ENCODE results near the gene STX11. TPM values are rescaled to one million over a fixed set of nuclear protein-coding genes. Genes with fewer than 3 reads are reported as not detected.

STX11 gene
- polyA plus RNA-seq, 4 donors = 1.0 to 4.4 (median 3.2) TPM; not detected in 1

DNA sequence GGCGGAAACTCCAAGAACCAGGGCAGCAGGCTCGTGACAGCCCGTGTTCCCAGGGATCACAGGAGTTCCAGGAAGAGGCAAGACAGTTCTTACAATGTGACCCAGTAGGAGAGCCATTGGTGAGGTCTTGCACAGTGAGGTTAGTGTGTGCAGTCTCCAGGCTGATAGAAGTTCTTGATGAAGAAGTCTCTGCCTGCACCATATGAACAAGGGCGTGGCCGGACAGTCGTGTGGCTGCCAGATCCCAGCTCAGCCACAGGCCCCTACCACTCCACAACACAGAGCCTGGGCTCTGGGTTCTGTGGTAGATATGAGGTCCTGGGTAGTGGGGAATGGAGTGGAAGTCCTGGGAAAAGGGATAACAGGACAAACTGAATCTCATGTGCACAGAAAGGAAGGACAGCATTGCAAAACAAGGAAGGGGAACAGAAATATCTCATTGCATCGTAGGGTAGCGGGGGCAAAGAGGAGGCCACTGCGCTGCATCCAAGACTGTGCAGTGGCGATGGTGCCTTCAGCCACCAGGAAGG lies 65.2 kb downstream of the STX11 start:
- 22 to 23% (median 23%) methylated on average over 9 to 10 of the region's 10 CpGs for WGBS, 3 donors
- H3K36me3 ChIP-seq (ENCODE audit: control insufficient read depth in 3 of 3, insufficient read depth in 2 of 3, low read depth in 1 of 3, low read length in 3 of 3) = no peaks in the 10 kb centered on the region
- DNase-seq = peak in 1 of 2 donors; percentile 38
- peak overlapping the region; percentile 66 to 85 (median 71) for H3K4me3 ChIP-seq (ENCODE audit: low read depth in 1 of 3, low read length in 3 of 3)
- peaks cover 0 to 8% of the 10 kb centered on the region in 2 donors for H3K9me3 ChIP-seq (ENCODE audit: control insufficient read depth in 2 of 2, insufficient read depth in 1 of 2, low read depth in 1 of 2, low read length in 1 of 2)
- no peaks in the 10 kb centered on the region for H3K27me3 ChIP-seq (ENCODE audit: control insufficient read depth in 3 of 3, insufficient read depth in 3 of 3, low read length in 3 of 3)
- FAIRE-seq = no peak
- H3K27ac ChIP-seq (ENCODE audit: low read depth in 1 of 3, low read length in 2 of 3) = peak overlapping the region; percentile 94 to 100 (median 96)
- peaks cover 0 to 7% (median 4%) of the 10 kb centered on the region in 3 donors for H3K4me1 ChIP-seq (ENCODE audit: control insufficient read depth in 3 of 3, insufficient read depth in 2 of 3, low read depth in 1 of 3, low read length in 2 of 3)

- Histone ChIP-seq H3K36me3 (ENCODE audit: control insufficient read depth in 3 of 3, insufficient read depth in 2 of 3, low read depth in 1 of 3, low read length in 3 of 3) (no peaks in the 10 kb centered on the region), H3K27ac (ENCODE audit: low read depth in 1 of 3, low read length in 2 of 3) (peak overlapping the region; percentile 94 to 100 (median 96)), H3K9me3 (ENCODE audit: control insufficient read depth in 2 of 2, insufficient read depth in 1 of 2, low read depth in 1 of 2, low read length in 1 of 2) (peaks cover 0 to 8% of the 10 kb centered on the region in 2 donors), H3K4me1 (ENCODE audit: control insufficient read depth in 3 of 3, insufficient read depth in 2 of 3, low read depth in 1 of 3, low read length in 2 of 3) (peaks cover 0 to 7% (median 4%) of the 10 kb centered on the region in 3 donors), H3K27me3 (ENCODE audit: control insufficient read depth in 3 of 3, insufficient read depth in 3 of 3, low read length in 3 of 3) (no peaks in the 10 kb centered on the region), H3K4me3 (ENCODE audit: low read depth in 1 of 3, low read length in 3 of 3) (peak overlapping the region; percentile 66 to 85 (median 71))
- 0% methylated on average over 51 to 61 of the region's 61 CpGs for WGBS, 3 donors
- FAIRE-seq = no peak
- DNase-seq = peak; percentile 94 to 99
These were observed 65.8 kb downstream of the STX11 start for GRCh38 chr6:144215932-144216667.

DNA sequence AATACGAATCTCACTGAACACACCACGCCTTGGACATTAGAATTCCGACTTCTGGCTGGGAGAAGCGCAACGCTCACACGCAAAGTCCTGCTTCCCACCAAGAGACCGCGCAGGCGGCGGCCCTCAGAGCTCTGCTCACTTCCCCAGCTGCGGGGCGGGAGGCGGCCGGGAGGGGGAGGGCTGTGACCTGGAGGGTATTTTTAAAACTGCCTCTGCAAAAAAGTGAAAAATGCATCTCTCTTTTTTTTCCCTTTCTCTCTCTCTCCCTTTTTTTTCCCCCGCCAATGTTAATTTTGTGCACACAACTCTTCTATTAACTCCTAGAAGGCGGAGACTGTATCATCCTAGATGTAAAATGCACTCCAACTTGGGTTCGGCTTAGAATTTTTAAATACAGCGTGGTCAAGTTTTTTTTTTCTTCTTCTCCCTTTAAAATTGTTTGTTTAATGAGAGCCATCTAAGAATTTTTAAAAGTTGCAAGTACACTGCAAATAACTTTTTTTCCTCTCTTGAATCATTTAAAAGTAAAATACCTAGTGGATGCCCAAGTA lies 66.4 kb downstream of the STX11 start:
- Histone ChIP-seq H3K27ac (ENCODE audit: low read depth in 1 of 3, low read length in 2 of 3) (peak overlapping the region; percentile 94 to 100 (median 96)), H3K27me3 (ENCODE audit: control insufficient read depth in 3 of 3, insufficient read depth in 3 of 3, low read length in 3 of 3) (no peaks in the 10 kb centered on the region), H3K36me3 (ENCODE audit: control insufficient read depth in 3 of 3, insufficient read depth in 2 of 3, low read depth in 1 of 3, low read length in 3 of 3) (no peaks in the 10 kb centered on the region), H3K4me3 (ENCODE audit: low read depth in 1 of 3, low read length in 3 of 3) (peak overlapping the region in 2 of 3 donors; percentile 71 to 85), H3K4me1 (ENCODE audit: control insufficient read depth in 3 of 3, insufficient read depth in 2 of 3, low read depth in 1 of 3, low read length in 2 of 3) (peaks cover 0 to 7% (median 4%) of the 10 kb centered on the region in 3 donors), H3K9me3 (ENCODE audit: control insufficient read depth in 2 of 2, insufficient read depth in 1 of 2, low read depth in 1 of 2, low read length in 1 of 2) (peaks cover 0 to 8% of the 10 kb centered on the region in 2 donors)
- FAIRE-seq = no peak
- no peak for DNase-seq
- WGBS, 3 donors = 5 to 6% (median 6%) methylated on average over 18 of the region's 18 CpGs

DNA sequence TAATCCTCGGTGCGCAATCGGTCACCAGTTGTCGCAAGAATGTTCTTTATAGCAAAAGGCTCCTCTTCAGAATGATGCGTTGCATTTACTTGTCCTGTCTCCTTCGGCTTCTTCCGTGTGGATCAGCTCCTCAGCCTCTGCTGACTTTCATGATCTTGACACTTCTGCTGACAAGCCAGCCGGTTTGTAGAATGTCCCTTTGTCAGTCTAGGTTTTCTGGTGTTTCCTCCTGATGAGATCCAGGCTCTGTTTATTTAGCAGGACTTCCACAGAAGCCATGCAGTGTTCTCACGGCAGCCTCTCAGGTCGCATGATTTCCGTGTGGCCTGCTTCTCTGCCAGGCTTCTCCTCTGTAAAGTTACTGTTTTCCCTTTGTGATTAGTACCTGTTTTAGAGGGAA lies 66.9 kb downstream of the STX11 start:
- Histone ChIP-seq H3K9me3 (ENCODE audit: control insufficient read depth in 2 of 2, insufficient read depth in 1 of 2, low read depth in 1 of 2, low read length in 1 of 2) (peaks cover 0 to 8% of the 10 kb centered on the region in 2 donors), H3K27me3 (ENCODE audit: control insufficient read depth in 3 of 3, insufficient read depth in 3 of 3, low read length in 3 of 3) (no peaks in the 10 kb centered on the region), H3K4me3 (ENCODE audit: low read depth in 1 of 3, low read length in 3 of 3) (no peak overlapping the region), H3K4me1 (ENCODE audit: control insufficient read depth in 3 of 3, insufficient read depth in 2 of 3, low read depth in 1 of 3, low read length in 2 of 3) (peaks cover 0 to 7% (median 4%) of the 10 kb centered on the region in 3 donors), H3K27ac (ENCODE audit: low read depth in 1 of 3, low read length in 2 of 3) (peak overlapping the region in 1 of 3 donors; percentile 74), H3K36me3 (ENCODE audit: control insufficient read depth in 3 of 3, insufficient read depth in 2 of 3, low read depth in 1 of 3, low read length in 3 of 3) (no peaks in the 10 kb centered on the region)
- DNase-seq (peak in 1 of 2 donors; percentile 9), FAIRE-seq (no peak)
- WGBS, 3 donors = 76 to 87% (median 82%) methylated on average over 11 of the region's 11 CpGs

DNA sequence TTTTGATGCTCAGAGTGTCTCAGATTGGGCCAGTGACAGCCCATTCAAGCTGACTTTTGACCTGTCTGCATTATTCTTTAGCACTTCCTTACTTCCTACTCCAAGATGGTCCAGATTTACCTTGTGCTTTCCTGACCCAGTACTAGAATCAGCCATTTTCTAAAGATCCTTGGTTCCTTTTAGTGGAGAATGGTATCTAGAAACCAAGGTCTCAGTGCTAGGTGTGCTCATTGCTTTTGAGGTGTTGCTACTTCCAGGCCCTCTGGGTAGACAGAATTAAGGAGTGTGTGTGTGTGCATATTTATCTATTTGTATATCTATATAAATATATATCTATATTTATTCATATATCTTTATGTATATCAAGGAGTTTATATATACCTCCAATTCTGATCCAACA lies 67.5 kb downstream of the STX11 start:
- peaks cover 0 to 7% (median 4%) of the 10 kb centered on the region in 3 donors for H3K4me1 ChIP-seq (ENCODE audit: control insufficient read depth in 3 of 3, insufficient read depth in 2 of 3, low read depth in 1 of 3, low read length in 2 of 3)
- FAIRE-seq (no peak), DNase-seq (no peak)
- no peak overlapping the region for H3K27ac ChIP-seq (ENCODE audit: low read depth in 1 of 3, low read length in 2 of 3)
- peaks cover 0 to 8% of the 10 kb centered on the region in 2 donors for H3K9me3 ChIP-seq (ENCODE audit: control insufficient read depth in 2 of 2, insufficient read depth in 1 of 2, low read depth in 1 of 2, low read length in 1 of 2)
- H3K4me3 ChIP-seq (ENCODE audit: low read depth in 1 of 3, low read length in 3 of 3) = no peak overlapping the region
- no peaks in the 10 kb centered on the region for H3K27me3 ChIP-seq (ENCODE audit: control insufficient read depth in 3 of 3, insufficient read depth in 3 of 3, low read length in 3 of 3)
- no peaks in the 10 kb centered on the region for H3K36me3 ChIP-seq (ENCODE audit: control insufficient read depth in 3 of 3, insufficient read depth in 2 of 3, low read depth in 1 of 3, low read length in 3 of 3)

DNA sequence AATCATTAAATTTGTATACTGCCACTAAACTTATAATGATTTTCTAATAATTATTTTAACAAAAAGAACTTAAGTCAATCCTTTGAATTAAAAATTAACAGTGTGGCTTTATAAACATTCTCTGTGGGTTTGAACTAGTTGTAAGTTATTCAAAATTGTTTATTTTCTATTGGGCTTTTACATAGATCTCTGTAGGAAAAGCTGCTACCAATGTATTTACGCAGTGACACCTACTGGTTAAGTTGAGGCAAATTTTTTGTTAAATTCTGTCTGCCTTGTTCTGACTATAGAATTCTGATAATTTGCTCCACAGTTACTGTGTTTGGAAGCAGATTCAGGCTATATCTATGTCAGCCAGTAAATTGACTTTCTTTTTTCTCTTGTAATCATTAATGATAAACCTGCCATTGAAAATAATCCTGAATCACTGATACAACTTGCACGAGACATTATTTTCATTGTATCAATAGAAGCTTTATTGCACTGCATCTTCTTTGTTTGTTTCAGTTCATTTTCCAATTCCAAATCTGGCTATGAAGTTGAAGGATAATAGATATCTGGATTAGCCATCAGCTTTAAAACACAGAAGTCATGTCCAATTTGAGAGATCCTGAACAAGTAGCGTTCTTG lies 68.9 kb downstream of the STX11 start:
- FAIRE-seq (no peak), DNase-seq (peak; percentile 30 to 56)
- Histone ChIP-seq H3K9me3 (ENCODE audit: control insufficient read depth in 2 of 2, insufficient read depth in 1 of 2, low read depth in 1 of 2, low read length in 1 of 2) (peaks cover 0 to 1% of the 10 kb centered on the region in 2 donors), H3K27ac (ENCODE audit: low read depth in 1 of 3, low read length in 2 of 3) (no peak overlapping the region), H3K27me3 (ENCODE audit: control insufficient read depth in 3 of 3, insufficient read depth in 3 of 3, low read length in 3 of 3) (no peaks in the 10 kb centered on the region), H3K4me3 (ENCODE audit: low read depth in 1 of 3, low read length in 3 of 3) (no peak overlapping the region), H3K4me1 (ENCODE audit: control insufficient read depth in 3 of 3, insufficient read depth in 2 of 3, low read depth in 1 of 3, low read length in 2 of 3) (peaks cover 0 to 7% (median 4%) of the 10 kb centered on the region in 3 donors), H3K36me3 (ENCODE audit: control insufficient read depth in 3 of 3, insufficient read depth in 2 of 3, low read depth in 1 of 3, low read length in 3 of 3) (no peaks in the 10 kb centered on the region)
- WGBS, 3 donors = 47 to 62% (median 54%) methylated on average over 3 of the region's 3 CpGs

- Histone ChIP-seq H3K36me3 (ENCODE audit: control insufficient read depth in 3 of 3, insufficient read depth in 2 of 3, low read depth in 1 of 3, low read length in 3 of 3) (no peaks in the 10 kb centered on the region), H3K27ac (ENCODE audit: low read depth in 1 of 3, low read length in 2 of 3) (no peak overlapping the region), H3K4me3 (ENCODE audit: low read depth in 1 of 3, low read length in 3 of 3) (no peak overlapping the region), H3K4me1 (ENCODE audit: control insufficient read depth in 3 of 3, insufficient read depth in 2 of 3, low read depth in 1 of 3, low read length in 2 of 3) (peaks cover 0 to 4% (median 4%) of the 10 kb centered on the region in 3 donors), H3K9me3 (ENCODE audit: control insufficient read depth in 2 of 2, insufficient read depth in 1 of 2, low read depth in 1 of 2, low read length in 1 of 2) (no peaks in the 10 kb centered on the region), H3K27me3 (ENCODE audit: control insufficient read depth in 3 of 3, insufficient read depth in 3 of 3, low read length in 3 of 3) (no peaks in the 10 kb centered on the region)
- 87 to 89% (median 88%) methylated on average over 5 of the region's 5 CpGs for WGBS, 3 donors
- FAIRE-seq (no peak), DNase-seq (no peak)
These were observed 69.9 kb downstream of the STX11 start for GRCh38 chr6:144220031-144220790.

- DNase-seq (no peak), FAIRE-seq (no peak)
- Histone ChIP-seq H3K9me3 (ENCODE audit: control insufficient read depth in 2 of 2, insufficient read depth in 1 of 2, low read depth in 1 of 2, low read length in 1 of 2) (no peaks in the 10 kb centered on the region), H3K27me3 (ENCODE audit: control insufficient read depth in 3 of 3, insufficient read depth in 3 of 3, low read length in 3 of 3) (no peaks in the 10 kb centered on the region), H3K4me3 (ENCODE audit: low read depth in 1 of 3, low read length in 3 of 3) (no peak overlapping the region), H3K4me1 (ENCODE audit: control insufficient read depth in 3 of 3, insufficient read depth in 2 of 3, low read depth in 1 of 3, low read length in 2 of 3) (no peaks in the 10 kb centered on the region), H3K27ac (ENCODE audit: low read depth in 1 of 3, low read length in 2 of 3) (no peak overlapping the region), H3K36me3 (ENCODE audit: control insufficient read depth in 3 of 3, insufficient read depth in 2 of 3, low read depth in 1 of 3, low read length in 3 of 3) (no peaks in the 10 kb centered on the region)
- WGBS, 3 donors = 89 to 100% (median 96%) methylated on average over 2 of the region's 2 CpGs
These were observed 73.4 kb downstream of the STX11 start for GRCh38 chr6:144223686-144224085.
